DOHH2 (cell line): ENCODE results near the gene CFAP46.

ENCODE experiments used
- CTCF ChIP-seq: fragments of 200-600 bp; sonication (generic); IDR thresholded peaks from one replicate; pipeline ENCODE4 v1.5.1; 2014; ENCODE audit warnings: antibody characterized with exemption, mild to moderate bottlenecking, low read depth, low read length; ENCODE audit not compliant: poor library complexity, severe bottlenecking
- EZH2phosphoT487 ChIP-seq: fragments of 200-600 bp; sonication (generic); IDR thresholded peaks from 2 replicates; pipeline ENCODE4 v1.6.1; 2017; ENCODE audit warnings: borderline replicate concordance, mild to moderate bottlenecking, antibody characterized with exemption, low read length, moderate library complexity, mixed read lengths

DNA sequence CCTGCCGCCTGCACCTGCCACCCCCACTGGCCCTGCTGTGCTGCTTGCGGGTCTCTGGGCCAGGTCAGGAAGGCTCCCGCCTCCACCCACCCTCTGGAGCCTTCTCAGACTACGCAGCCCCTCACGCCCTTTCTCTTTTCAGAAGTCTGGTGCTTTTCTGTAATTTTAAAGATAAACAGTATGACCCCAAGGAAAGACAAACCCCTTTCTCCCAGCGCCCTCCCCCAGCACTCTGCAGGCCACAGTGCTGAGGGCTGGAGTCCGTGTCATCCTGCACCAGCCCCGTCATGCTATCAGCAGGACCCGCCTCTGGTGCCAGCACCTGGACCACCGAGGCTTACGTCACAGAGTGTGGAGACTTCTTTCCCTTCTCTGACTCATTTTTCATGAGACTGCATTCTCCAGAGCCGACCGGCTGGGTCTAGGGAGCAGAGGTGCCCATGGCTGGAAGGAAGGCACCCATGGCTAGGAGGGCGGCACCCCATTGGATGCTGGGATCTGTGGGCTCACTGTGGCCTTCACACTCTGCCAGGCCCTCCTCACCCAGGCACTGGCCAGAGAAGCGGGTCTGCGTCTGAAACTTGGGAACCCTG, 53.4 kb downstream of the CFAP46 start:
- TF ChIP-seq CTCF: no peak
- TF ChIP-seq EZH2phosphoT487: no peak
